Type B pancreatic cell (in vitro differentiated cells): ENCODE measurements around the gene SMARCD1. TPM values are rescaled to one million over a fixed set of nuclear protein-coding genes. Genes with fewer than 3 reads are reported as not detected.

Source experiments
- DNase-seq: peaks from one replicate; pipeline ENCODE4 v3.0.0; 2021; ENCODE audit warnings: mixed read lengths; ENCODE audit not compliant: unreplicated experiment; ENCODE audit errors: extremely low spot score
- H3K27ac Mint-ChIP-seq: 2 replicates; pipeline ENCODE4 v1.8.0; 2021; ENCODE audit warnings: mild to moderate bottlenecking, mixed read lengths
- H3K27me3 Mint-ChIP-seq: 2 replicates; pipeline ENCODE4 v1.8.0; 2021; ENCODE audit warnings: mixed read lengths
- H3K36me3 Mint-ChIP-seq: 2 replicates; pipeline ENCODE4 v1.8.0; 2021; ENCODE audit warnings: mixed read lengths
- H3K4me1 Mint-ChIP-seq: one replicate; pipeline ENCODE4 v1.8.0; 2021; ENCODE audit warnings: mixed read lengths; ENCODE audit not compliant: unreplicated experiment
- H3K4me3 Mint-ChIP-seq: 2 replicates; pipeline ENCODE4 v1.8.0; 2021; ENCODE audit warnings: mild to moderate bottlenecking, mixed read lengths
- H3K9me3 Mint-ChIP-seq: 2 replicates; pipeline ENCODE4 v1.8.0; 2021; ENCODE audit warnings: mixed read lengths
- long read RNA-seq: library from polyadenylated mRNA; unstranded; transcript quantifications from one replicate; pipeline ENCODE4 v2.0.0, GENCODE V29; 2020
- total RNA-seq: library from RNA; stranded (reverse); gene quantifications from 2 replicates; pipeline ENCODE4 v1.2.1, GENCODE V29; 2021; ENCODE audit warnings: low replicate concordance
- TF ChIP-seq, protein P1 (sequence below): fragments of 200-600 bp; sonication (generic); conservative IDR thresholded peaks from 2 replicates; pipeline ENCODE4 v1.5.0; 2021; ENCODE audit warnings: antibody characterized with exemption, mild to moderate bottlenecking

Gene SMARCD1
- total RNA-seq = 55.0 and 100 TPM in 2 replicates
- long read RNA-seq, partial matches to known transcripts = 1 of 1 reads
- long read RNA-seq, other reads (novel, unspliced or antisense) = 0 of 1 reads

DNA sequence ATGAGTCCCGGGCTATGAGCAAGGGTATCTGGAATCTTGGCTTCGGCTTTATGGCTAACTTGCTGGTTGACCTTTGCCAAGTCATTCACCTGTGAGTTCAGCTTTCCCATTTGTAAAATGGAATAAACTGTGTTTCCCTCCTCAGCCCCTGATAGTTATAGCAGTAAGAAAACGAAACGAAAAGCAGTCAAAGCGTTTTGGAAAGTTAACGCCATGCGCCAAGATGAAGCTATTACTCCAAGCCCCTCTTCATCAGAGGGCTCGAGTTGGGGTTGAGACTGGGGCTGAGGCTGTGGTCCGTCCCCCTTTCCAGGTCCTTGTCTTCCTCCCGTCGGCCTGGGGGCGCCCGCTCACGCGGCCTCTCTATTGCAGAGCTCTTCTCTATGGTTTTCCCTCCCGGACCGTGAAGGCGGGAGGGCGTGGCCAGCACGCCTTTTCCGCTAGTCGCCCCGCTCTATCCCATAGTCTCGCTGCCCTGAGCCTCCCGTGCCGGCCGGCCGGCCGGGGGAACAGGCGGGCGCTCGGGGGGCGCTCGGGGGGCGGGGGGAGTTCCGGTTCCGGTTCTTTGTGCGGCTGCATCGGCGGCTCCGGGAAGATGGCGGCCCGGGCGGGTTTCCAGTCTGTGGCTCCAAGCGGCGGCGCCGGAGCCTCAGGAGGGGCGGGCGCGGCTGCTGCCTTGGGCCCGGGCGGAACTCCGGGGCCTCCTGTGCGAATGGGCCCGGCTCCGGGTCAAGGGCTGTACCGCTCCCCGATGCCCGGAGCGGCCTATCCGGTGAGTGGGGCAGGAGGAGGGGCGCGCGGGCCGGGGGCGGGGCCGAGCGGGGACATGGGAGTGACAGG lies at the start of gene SMARCD1:
SMARCD1 (plus strand) TSS at position 568 of the 840 bp plus-strand sequence; CDS start at position 596, 28 bp downstream.
- H3K9me3 Mint-ChIP-seq = no peaks in the 10 kb centered on the region
- peak within 1 kb of the TSS; percentile 91 for H3K27ac Mint-ChIP-seq
- TF ChIP-seq, protein P1, sequence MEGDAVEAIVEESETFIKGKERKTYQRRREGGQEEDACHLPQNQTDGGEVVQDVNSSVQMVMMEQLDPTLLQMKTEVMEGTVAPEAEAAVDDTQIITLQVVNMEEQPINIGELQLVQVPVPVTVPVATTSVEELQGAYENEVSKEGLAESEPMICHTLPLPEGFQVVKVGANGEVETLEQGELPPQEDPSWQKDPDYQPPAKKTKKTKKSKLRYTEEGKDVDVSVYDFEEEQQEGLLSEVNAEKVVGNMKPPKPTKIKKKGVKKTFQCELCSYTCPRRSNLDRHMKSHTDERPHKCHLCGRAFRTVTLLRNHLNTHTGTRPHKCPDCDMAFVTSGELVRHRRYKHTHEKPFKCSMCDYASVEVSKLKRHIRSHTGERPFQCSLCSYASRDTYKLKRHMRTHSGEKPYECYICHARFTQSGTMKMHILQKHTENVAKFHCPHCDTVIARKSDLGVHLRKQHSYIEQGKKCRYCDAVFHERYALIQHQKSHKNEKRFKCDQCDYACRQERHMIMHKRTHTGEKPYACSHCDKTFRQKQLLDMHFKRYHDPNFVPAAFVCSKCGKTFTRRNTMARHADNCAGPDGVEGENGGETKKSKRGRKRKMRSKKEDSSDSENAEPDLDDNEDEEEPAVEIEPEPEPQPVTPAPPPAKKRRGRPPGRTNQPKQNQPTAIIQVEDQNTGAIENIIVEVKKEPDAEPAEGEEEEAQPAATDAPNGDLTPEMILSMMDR = peak; percentile 46
- peaks cover 18% of the 10 kb centered on the region for H3K4me1 Mint-ChIP-seq
- H3K27me3 Mint-ChIP-seq = no peaks in the 10 kb centered on the region
- peak; percentile 91 for DNase-seq
- peak within 1 kb of the TSS; percentile 96 for H3K4me3 Mint-ChIP-seq
- H3K36me3 Mint-ChIP-seq = peaks cover 16% of the 10 kb centered on the region

GRCh38 chr12:50038336-50038735 lies 46.8 kb upstream of the SMARCD1 start:
- no peak for DNase-seq
- peaks cover 17% of the 10 kb centered on the region for H3K27me3 Mint-ChIP-seq
- no peaks in the 10 kb centered on the region for H3K9me3 Mint-ChIP-seq
- H3K27ac Mint-ChIP-seq = no peak overlapping the region
- H3K36me3 Mint-ChIP-seq = no peaks in the 10 kb centered on the region
- peaks cover 20% of the 10 kb centered on the region for H3K4me1 Mint-ChIP-seq
- H3K4me3 Mint-ChIP-seq = no peak overlapping the region
- TF ChIP-seq, protein P1 = no peak

DNA sequence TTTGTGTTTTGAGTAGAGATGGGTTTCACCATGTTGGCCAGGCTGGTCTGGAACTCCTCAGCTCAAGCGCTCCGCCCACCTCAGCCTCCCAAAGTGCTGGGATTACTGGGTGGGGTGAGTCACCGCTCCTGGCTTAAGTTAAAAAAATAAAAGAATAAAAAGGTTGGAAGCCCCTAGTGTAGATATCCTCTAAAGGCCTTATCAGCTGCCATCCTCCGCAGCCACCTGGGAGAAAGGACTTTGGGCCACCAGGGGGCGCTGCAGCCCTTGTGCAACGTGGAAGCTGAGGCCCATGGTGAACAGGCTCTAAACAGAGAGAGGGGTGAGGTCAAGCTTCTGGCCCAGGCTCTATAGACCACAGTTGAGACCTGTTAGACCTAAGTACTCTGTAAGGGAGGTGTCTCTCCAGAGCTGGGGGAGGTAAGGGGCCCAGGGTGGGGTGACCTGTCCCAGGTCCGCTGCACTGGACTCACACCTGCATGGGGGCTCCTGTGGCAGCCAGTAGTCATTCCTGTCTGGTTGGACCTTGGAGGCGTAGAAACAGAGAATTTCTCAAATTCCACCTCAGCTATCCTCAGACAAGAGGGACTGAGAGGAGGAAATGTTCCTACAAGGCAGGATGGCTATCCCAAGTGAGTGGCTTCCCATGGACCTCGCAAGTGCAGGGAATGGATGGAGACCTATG lies 45.8 kb upstream of the SMARCD1 start:
- TF ChIP-seq, protein P1 = peak; percentile 94
- H3K36me3 Mint-ChIP-seq = no peaks in the 10 kb centered on the region
- peak; percentile 85 for DNase-seq
- no peaks in the 10 kb centered on the region for H3K9me3 Mint-ChIP-seq
- H3K4me1 Mint-ChIP-seq = peaks cover 20% of the 10 kb centered on the region
- H3K27ac Mint-ChIP-seq = peak overlapping the region; percentile 53
- H3K27me3 Mint-ChIP-seq = peaks cover 14% of the 10 kb centered on the region
- peak overlapping the region; percentile 56 for H3K4me3 Mint-ChIP-seq

GRCh38 chr12:50040657-50041056 lies 44.5 kb upstream of the SMARCD1 start:
- no peaks in the 10 kb centered on the region for H3K9me3 Mint-ChIP-seq
- no peak overlapping the region for H3K4me3 Mint-ChIP-seq
- TF ChIP-seq, protein P1 = no peak
- no peak for DNase-seq
- H3K36me3 Mint-ChIP-seq = no peaks in the 10 kb centered on the region
- peak overlapping the region; percentile 23 for H3K27ac Mint-ChIP-seq
- H3K4me1 Mint-ChIP-seq = peaks cover 20% of the 10 kb centered on the region
- H3K27me3 Mint-ChIP-seq = peaks cover 12% of the 10 kb centered on the region

- peaks cover 10% of the 10 kb centered on the region for H3K27me3 Mint-ChIP-seq
- peaks cover 20% of the 10 kb centered on the region for H3K4me1 Mint-ChIP-seq
- H3K9me3 Mint-ChIP-seq = no peaks in the 10 kb centered on the region
- no peak overlapping the region for H3K4me3 Mint-ChIP-seq
- H3K36me3 Mint-ChIP-seq = no peaks in the 10 kb centered on the region
- peak overlapping the region; percentile 23 for H3K27ac Mint-ChIP-seq
- no peak for DNase-seq
- TF ChIP-seq, protein P1 = no peak
These were observed 43.9 kb upstream of the SMARCD1 start for GRCh38 chr12:50041062-50041860.
